ENCODE results near the gene FHIT.

The FHIT gene

DNA sequence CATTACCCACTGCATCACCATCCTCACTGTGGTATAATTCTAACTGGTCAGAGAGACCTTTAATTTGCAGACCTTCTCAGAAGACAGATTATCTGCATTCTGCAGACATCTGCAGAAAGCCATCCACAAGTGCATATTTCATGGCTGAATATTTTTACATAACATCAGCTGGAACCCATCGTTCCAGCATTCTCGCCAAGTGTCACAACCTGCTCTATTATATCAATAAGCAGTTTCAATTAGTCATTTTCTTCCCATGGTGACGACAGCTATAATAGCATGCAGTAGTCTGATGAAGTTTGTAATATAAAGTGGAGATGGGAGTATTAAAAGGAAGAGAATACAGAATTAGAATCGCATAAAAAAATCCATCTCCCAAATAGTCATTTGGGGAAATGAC is 334.7 kb downstream of the FHIT start:
- Histone ChIP-seq H3K27ac (no peak overlapping the region), H3K4me1 (no peaks in the 10 kb centered on the region), H3K4me3 (no peak overlapping the region), H3K36me3 (no peaks in the 10 kb centered on the region), H3K9me3 (no peaks in the 10 kb centered on the region), H3K27me3 (no peaks in the 10 kb centered on the region)
- TF ChIP-seq, protein P1, sequence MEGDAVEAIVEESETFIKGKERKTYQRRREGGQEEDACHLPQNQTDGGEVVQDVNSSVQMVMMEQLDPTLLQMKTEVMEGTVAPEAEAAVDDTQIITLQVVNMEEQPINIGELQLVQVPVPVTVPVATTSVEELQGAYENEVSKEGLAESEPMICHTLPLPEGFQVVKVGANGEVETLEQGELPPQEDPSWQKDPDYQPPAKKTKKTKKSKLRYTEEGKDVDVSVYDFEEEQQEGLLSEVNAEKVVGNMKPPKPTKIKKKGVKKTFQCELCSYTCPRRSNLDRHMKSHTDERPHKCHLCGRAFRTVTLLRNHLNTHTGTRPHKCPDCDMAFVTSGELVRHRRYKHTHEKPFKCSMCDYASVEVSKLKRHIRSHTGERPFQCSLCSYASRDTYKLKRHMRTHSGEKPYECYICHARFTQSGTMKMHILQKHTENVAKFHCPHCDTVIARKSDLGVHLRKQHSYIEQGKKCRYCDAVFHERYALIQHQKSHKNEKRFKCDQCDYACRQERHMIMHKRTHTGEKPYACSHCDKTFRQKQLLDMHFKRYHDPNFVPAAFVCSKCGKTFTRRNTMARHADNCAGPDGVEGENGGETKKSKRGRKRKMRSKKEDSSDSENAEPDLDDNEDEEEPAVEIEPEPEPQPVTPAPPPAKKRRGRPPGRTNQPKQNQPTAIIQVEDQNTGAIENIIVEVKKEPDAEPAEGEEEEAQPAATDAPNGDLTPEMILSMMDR (IDR thresholded peaks at IDR 0.05), result no peak
- intact Hi-C loops (cut with DNase I; ENCODE audit: low total_unique reads), result no loop called here
- DNase-seq, result no peak

DNA sequence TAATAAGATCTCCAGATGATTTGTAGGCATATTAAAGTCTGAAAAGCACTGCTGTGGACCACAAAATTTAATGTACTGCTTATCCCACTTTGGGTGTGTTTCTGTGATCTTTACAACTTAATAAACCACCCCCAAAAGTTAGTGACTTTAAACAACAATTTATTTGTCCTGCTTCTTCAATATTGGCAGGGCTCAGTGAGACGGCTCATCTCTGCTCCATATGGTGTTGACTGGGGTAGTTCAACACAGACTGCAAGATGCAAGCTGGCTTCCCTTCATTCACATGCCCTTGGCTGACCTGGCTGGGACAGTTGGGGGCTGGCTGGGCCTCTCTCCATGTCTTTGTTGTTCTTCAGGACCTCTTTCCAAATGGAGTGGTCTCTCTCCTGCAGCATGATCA is 337.8 kb downstream of the FHIT start:
- TF ChIP-seq, protein P1 (IDR thresholded peaks at IDR 0.05), result no peak
- no peak overlapping the region for H3K27ac ChIP-seq
- H3K4me1 ChIP-seq, result no peaks in the 10 kb centered on the region
- H3K27me3 ChIP-seq, result no peaks in the 10 kb centered on the region
- H3K4me3 ChIP-seq, result no peak overlapping the region
- no peaks in the 10 kb centered on the region for H3K36me3 ChIP-seq
- no peaks in the 10 kb centered on the region for H3K9me3 ChIP-seq
- no peak for DNase-seq
- intact Hi-C loops (cut with DNase I; ENCODE audit: low total_unique reads), result no loop called here

DNA sequence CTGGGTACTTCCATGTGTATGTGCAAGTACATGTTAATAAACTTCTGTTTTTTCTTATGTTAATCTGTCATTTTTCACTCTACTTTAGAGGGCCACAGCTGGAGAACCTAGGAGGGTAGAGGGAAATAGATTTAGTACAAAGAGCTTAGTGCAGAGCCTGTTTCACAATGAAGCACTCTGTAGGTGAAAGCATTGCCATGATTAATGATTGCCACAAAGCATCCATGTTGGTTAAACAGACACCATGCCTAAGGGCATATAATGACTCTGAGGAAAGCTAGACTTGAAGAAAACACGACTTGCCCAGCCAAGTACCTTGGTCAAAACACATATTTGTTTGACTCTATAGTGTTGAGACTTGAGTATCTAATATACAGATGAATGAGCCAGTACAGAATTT is 338.4 kb downstream of the FHIT start:
- H3K27ac ChIP-seq, result no peak overlapping the region
- no peaks in the 10 kb centered on the region for H3K4me1 ChIP-seq
- H3K36me3 ChIP-seq, result no peaks in the 10 kb centered on the region
- H3K9me3 ChIP-seq, result no peaks in the 10 kb centered on the region
- intact Hi-C loops (cut with DNase I; ENCODE audit: low total_unique reads), result no loop called here
- H3K27me3 ChIP-seq, result no peaks in the 10 kb centered on the region
- H3K4me3 ChIP-seq, result no peak overlapping the region
- DNase-seq, result no peak
- TF ChIP-seq, protein P1 (IDR thresholded peaks at IDR 0.05), result no peak

DNA sequence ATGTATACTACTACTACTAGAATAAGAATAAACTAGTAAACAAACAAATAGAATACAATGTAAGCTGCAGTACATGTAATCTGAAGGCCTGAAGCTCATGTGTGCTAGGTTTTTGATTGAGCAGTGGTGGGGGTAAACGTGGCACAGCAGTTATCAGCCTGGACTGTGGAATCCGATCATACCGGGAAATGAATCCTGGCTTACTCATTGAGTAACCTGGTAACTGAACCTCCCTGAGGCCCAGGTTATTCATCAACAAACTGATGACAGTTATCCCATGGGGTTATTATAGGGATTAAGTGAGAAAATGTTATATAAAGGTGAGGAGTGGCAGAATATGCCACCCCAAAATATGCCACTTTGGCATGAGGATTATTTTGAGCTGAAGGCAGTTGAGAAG is 339.1 kb downstream of the FHIT start:
- intact Hi-C loops (cut with DNase I; ENCODE audit: low total_unique reads), result no loop called here
- H3K4me3 ChIP-seq, result no peak overlapping the region
- H3K9me3 ChIP-seq, result no peaks in the 10 kb centered on the region
- H3K4me1 ChIP-seq, result no peaks in the 10 kb centered on the region
- no peak for DNase-seq
- H3K36me3 ChIP-seq, result no peaks in the 10 kb centered on the region
- no peak overlapping the region for H3K27ac ChIP-seq
- TF ChIP-seq, protein P1 (IDR thresholded peaks at IDR 0.05), result no peak
- no peaks in the 10 kb centered on the region for H3K27me3 ChIP-seq

DNA sequence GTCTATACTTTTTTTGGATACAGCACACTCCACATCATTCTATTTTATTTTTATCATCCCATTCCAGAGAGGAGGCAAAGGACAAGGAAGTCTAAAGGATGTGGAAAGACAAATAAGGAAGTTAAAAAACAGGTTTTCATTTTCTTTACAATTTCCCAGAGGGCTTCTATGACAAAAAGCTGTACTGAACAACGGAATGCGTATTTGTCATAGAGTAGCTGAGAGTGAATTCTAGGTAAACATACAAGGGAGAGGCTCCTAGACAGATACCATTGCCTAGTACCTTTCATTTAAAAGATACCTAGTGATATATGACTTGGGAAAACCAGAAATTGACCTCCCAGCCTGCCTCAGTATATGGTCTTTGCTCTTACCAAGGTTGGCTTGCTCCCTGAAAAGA is 341.7 kb downstream of the FHIT start:
- H3K27ac ChIP-seq, result no peak overlapping the region
- intact Hi-C loops (cut with DNase I; ENCODE audit: low total_unique reads), result no loop called here

DNA sequence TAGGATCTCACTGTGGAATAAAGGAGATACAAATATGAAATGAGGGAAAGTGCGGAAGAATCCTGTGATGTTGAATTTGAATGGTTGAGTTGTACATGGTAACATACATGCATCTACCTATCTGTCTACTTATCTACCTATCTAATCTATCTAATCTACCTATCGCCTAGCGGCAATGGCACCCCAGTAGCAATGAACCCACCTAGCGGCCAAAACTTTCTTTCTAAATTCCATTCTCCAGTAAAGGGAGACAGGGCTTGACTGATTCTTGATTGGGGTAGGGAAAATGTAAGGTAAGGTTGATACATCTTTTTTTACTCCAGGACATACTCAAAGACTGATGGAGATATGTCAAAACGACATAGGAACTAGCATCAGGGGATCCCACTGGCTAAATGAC is 345.0 kb downstream of the FHIT start:
- Histone ChIP-seq H3K36me3 (no peaks in the 10 kb centered on the region), H3K4me3 (no peak overlapping the region), H3K27me3 (no peaks in the 10 kb centered on the region), H3K27ac (no peak overlapping the region), H3K9me3 (no peaks in the 10 kb centered on the region), H3K4me1 (no peaks in the 10 kb centered on the region)
- TF ChIP-seq, protein P1 (IDR thresholded peaks at IDR 0.05), result no peak
- intact Hi-C loops (cut with DNase I; ENCODE audit: low total_unique reads), result no loop called here
- DNase-seq, result no peak

More for the DNA sequence above, 341.7 kb downstream of the FHIT start:
- TF ChIP-seq, protein P1 (IDR thresholded peaks at IDR 0.05), result no peak
- no peak overlapping the region for H3K4me3 ChIP-seq
- H3K4me1 ChIP-seq, result no peaks in the 10 kb centered on the region
- no peak for DNase-seq
- H3K36me3 ChIP-seq, result no peaks in the 10 kb centered on the region
- no peaks in the 10 kb centered on the region for H3K27me3 ChIP-seq
- H3K9me3 ChIP-seq, result no peaks in the 10 kb centered on the region

Measured in tibial artery (tissue), 4 donors.